H9 (cell line): ENCODE measurements around the gene SYP. TPM values are rescaled to one million over a fixed set of nuclear protein-coding genes. Genes with fewer than 3 reads are reported as not detected.

ENCODE experiments used
- DNase-seq: peaks from one replicate; pipeline ENCODE4 v3.0.0-alpha.2; 2017
- H2AFZ ChIP-seq: one replicate; pipeline ENCODE4 v1.6.1; 2013; ENCODE audit warnings: mild to moderate bottlenecking, low read length, control low read depth, moderate library complexity
- H2AK5ac ChIP-seq: 2 replicates; pipeline ENCODE4 v1.6.1; 2013; ENCODE audit warnings: low read length, control low read depth, mixed read lengths; ENCODE audit not compliant: insufficient read length
- H2BK120ac ChIP-seq: one replicate; pipeline ENCODE4 v1.6.1; 2013; ENCODE audit warnings: low read depth, mild to moderate bottlenecking, low read length, control low read depth, inconsistent platforms; ENCODE audit not compliant: poor library complexity, severe bottlenecking
- H2BK12ac ChIP-seq: 2 replicates; pipeline ENCODE4 v1.6.1; 2013; ENCODE audit warnings: low read length, control low read depth, mixed read lengths, low read depth; ENCODE audit not compliant: insufficient read length
- H2BK15ac ChIP-seq: 2 replicates; pipeline ENCODE4 v1.6.1; 2013; ENCODE audit warnings: low read depth, low read length, control low read depth
- H2BK20ac ChIP-seq: one replicate; pipeline ENCODE4 v1.6.1; 2013; ENCODE audit warnings: low read depth, mild to moderate bottlenecking, low read length, control low read depth, inconsistent platforms; ENCODE audit not compliant: poor library complexity, severe bottlenecking
- H2BK5ac ChIP-seq: 2 replicates; pipeline ENCODE4 v1.6.1; 2013; ENCODE audit warnings: low read length, control low read depth, mixed read lengths; ENCODE audit not compliant: insufficient read length
- H3K14ac ChIP-seq: 2 replicates; pipeline ENCODE4 v1.6.1; 2013; ENCODE audit warnings: low read length, control low read depth; ENCODE audit not compliant: insufficient read depth
- H3K18ac ChIP-seq: 2 replicates; pipeline ENCODE4 v1.6.1; 2013; ENCODE audit warnings: low read depth, mild to moderate bottlenecking, mixed read lengths, low read length, control low read depth; ENCODE audit not compliant: insufficient read length
- H3K23ac ChIP-seq: 2 replicates; pipeline ENCODE4 v1.6.1; 2013; ENCODE audit warnings: low read length, control low read depth, mixed read lengths, low read depth; ENCODE audit not compliant: insufficient read length
- H3K23me2 ChIP-seq: 2 replicates; pipeline ENCODE4 v1.6.1; 2013; ENCODE audit warnings: low read depth, mild to moderate bottlenecking, mixed read lengths, low read length, control low read depth; ENCODE audit not compliant: insufficient read length, poor library complexity, severe bottlenecking
- H3K27ac ChIP-seq: 2 replicates; pipeline ENCODE4 v1.5.1; 2013; ENCODE audit warnings: low read length, control low read depth, mixed read lengths, low read depth; ENCODE audit not compliant: insufficient read length
- H3K27me3 ChIP-seq: 2 replicates; pipeline ENCODE4 v1.6.1; 2013; ENCODE audit warnings: low read length, control low read depth, inconsistent platforms; ENCODE audit not compliant: insufficient read depth
- H3K4ac ChIP-seq: 2 replicates; pipeline ENCODE4 v1.6.1; 2013; ENCODE audit warnings: low read depth, mild to moderate bottlenecking, control low read depth, inconsistent platforms, low read length, moderate library complexity
- H3K4me1 ChIP-seq: 2 replicates; pipeline ENCODE4 v1.6.1; 2013; ENCODE audit warnings: low read length, control low read depth, inconsistent platforms; ENCODE audit not compliant: insufficient read depth
- H3K4me2 ChIP-seq: 2 replicates; pipeline ENCODE4 v1.6.1; 2013; ENCODE audit warnings: low read length, control low read depth, mixed read lengths; ENCODE audit not compliant: insufficient read length, insufficient read depth
- H3K56ac ChIP-seq: 2 replicates; pipeline ENCODE4 v1.6.1; 2013; ENCODE audit warnings: low read depth, mild to moderate bottlenecking, mixed read lengths, low read length, control low read depth; ENCODE audit not compliant: insufficient read length
- H3K79me1 ChIP-seq: 2 replicates; pipeline ENCODE4 v1.6.1; 2013; ENCODE audit warnings: low read depth, mild to moderate bottlenecking, moderate library complexity, low read length, control low read depth, inconsistent platforms; ENCODE audit not compliant: insufficient read depth, poor library complexity, severe bottlenecking
- H3K79me2 ChIP-seq: 2 replicates; pipeline ENCODE4 v1.6.1; 2013; ENCODE audit warnings: low read length, control low read depth, inconsistent platforms; ENCODE audit not compliant: insufficient read depth
- H3K9ac ChIP-seq: 2 replicates; pipeline ENCODE4 v1.6.1; 2013; ENCODE audit warnings: low read length, control low read depth, mixed read lengths; ENCODE audit not compliant: insufficient read length; ENCODE audit errors: extremely low read depth
- H3K9me3 ChIP-seq: one replicate; pipeline ENCODE4 v1.6.1; 2013; ENCODE audit warnings: low read depth, low read length, inconsistent platforms; ENCODE audit not compliant: control insufficient read depth
- H3T11ph ChIP-seq: one replicate; pipeline ENCODE4 v1.6.1; 2013; ENCODE audit warnings: mild to moderate bottlenecking, low read length, control low read depth, inconsistent platforms
- H4K20me1 ChIP-seq: one replicate; pipeline ENCODE4 v1.6.1; 2013; ENCODE audit not compliant: control insufficient read depth, insufficient read length, insufficient read depth
- H4K5ac ChIP-seq: 2 replicates; pipeline ENCODE4 v1.6.1; 2013; ENCODE audit warnings: low read depth, mild to moderate bottlenecking, mixed read lengths, low read length, control low read depth; ENCODE audit not compliant: insufficient read length
- H4K8ac ChIP-seq: replicated peaks from 2 replicates; pipeline ENCODE4 v1.6.1; 2013; ENCODE audit warnings: low read length, control low read depth, mixed read lengths, low read depth; ENCODE audit not compliant: insufficient read length
- H4K91ac ChIP-seq: 2 replicates; pipeline ENCODE4 v1.6.1; 2013; ENCODE audit warnings: low read depth, mild to moderate bottlenecking, moderate library complexity, mixed read lengths, low read length, control low read depth; ENCODE audit not compliant: insufficient read length
- H3K27ac Mint-ChIP-seq, 3 experiments: 2 replicates in 2 of 3; 3 replicates in 1 of 3; pipeline ENCODE4 v1.8.0; 2020 to 2021; ENCODE audit warnings: mixed read lengths in 3 of 3, mild to moderate bottlenecking in 1 of 3, moderate library complexity in 1 of 3
- H3K27me3 Mint-ChIP-seq: 2 replicates; pipeline ENCODE4 v1.8.0; 2021; ENCODE audit warnings: low read depth, mild to moderate bottlenecking, moderate library complexity, mixed read lengths
- H3K36me3 Mint-ChIP-seq, 3 experiments: 2 replicates in 2 of 3; 3 replicates in 1 of 3; pipeline ENCODE4 v1.8.0; 2020 to 2021; ENCODE audit warnings: low read depth in 3 of 3, mixed read lengths in 3 of 3; ENCODE audit not compliant: insufficient read depth in 1 of 3
- H3K4me1 Mint-ChIP-seq, 2 experiments: 2 replicates each; pipeline ENCODE4 v1.8.0; 2020; ENCODE audit warnings: mixed read lengths in 2 of 2
- H3K4me3 Mint-ChIP-seq, 2 experiments: 2 replicates in 1 of 2; 3 replicates in 1 of 2; pipeline ENCODE4 v1.8.0; 2020 to 2021; ENCODE audit warnings: mild to moderate bottlenecking in 2 of 2, mixed read lengths in 2 of 2, moderate library complexity in 1 of 2
- H3K9me3 Mint-ChIP-seq, 2 experiments: 2 replicates in 1 of 2; 3 replicates in 1 of 2; pipeline ENCODE4 v1.8.0; 2020; ENCODE audit warnings: mild to moderate bottlenecking in 2 of 2, mixed read lengths in 2 of 2, moderate library complexity in 1 of 2
- CTCF ChIP-seq: fragments of 200-600 bp; sonication (generic); conservative IDR thresholded peaks from 3 replicates; pipeline ENCODE4 v1.8.0; 2021; ENCODE audit warnings: antibody characterized with exemption, mild to moderate bottlenecking
- WGBS: extraction: QIAGEN DNeasy Blood & Tissue Kit; methylation state at CpG from one replicate; pipeline ENCODE4 v1.1.7; 2013; ENCODE audit warnings: missing lambda C conversion rate, low lambda C conversion rate, mixed read lengths; ENCODE audit not compliant: insufficient read length; ENCODE audit errors: extremely low coverage; 5-methylcytosine and 5-hydroxymethylcytosine counted together
- total RNA-seq: library from RNA; stranded (reverse); gene quantifications from 2 replicates; pipeline ENCODE4 v1.2.1, GENCODE V29; 2021

SYP gene
- total RNA-seq, 1 experiment from 2014 or later = 1.8 TPM

GRCh38 chrX:49237060-49237459 lies 37.1 kb upstream of the SYP start:
- no peak overlapping the region for H3K27ac ChIP-seq
- no peak overlapping the region for H4K91ac ChIP-seq
- H3K4me2 ChIP-seq = no peak overlapping the region
- H4K8ac ChIP-seq = no peak overlapping the region
- H4K5ac ChIP-seq = no peak overlapping the region
- H3K4me1 Mint-ChIP-seq = peaks cover 3 to 4% of the 10 kb centered on the region in 2 experiments; a peak in 3 of 4 replicates
- H3K23ac ChIP-seq = no peak overlapping the region
- H3K14ac ChIP-seq = no peak overlapping the region
- no peak overlapping the region for H2AK5ac ChIP-seq
- no peak overlapping the region for H3T11ph ChIP-seq
- no CpG with 5 or more reads among the region's 9 CpGs for WGBS
- H3K27ac Mint-ChIP-seq = no peak overlapping the region
- H3K27me3 Mint-ChIP-seq = peaks cover 1% of the 10 kb centered on the region; the same call in 1 of the 2 replicates
- no peak overlapping the region for H3K9ac ChIP-seq
- H3K79me2 ChIP-seq = no peaks in the 10 kb centered on the region
- H3K27me3 ChIP-seq = no peaks in the 10 kb centered on the region
- H4K20me1 ChIP-seq = no peaks in the 10 kb centered on the region
- H3K4ac ChIP-seq = no peak overlapping the region
- H2BK15ac ChIP-seq = no peak overlapping the region
- no peak overlapping the region for H2BK20ac ChIP-seq
- H3K4me1 ChIP-seq = no peaks in the 10 kb centered on the region
- no peak overlapping the region for H2BK5ac ChIP-seq
- no peak overlapping the region for H3K56ac ChIP-seq
- H3K9me3 ChIP-seq = peaks cover 22% of the 10 kb centered on the region
- H3K36me3 Mint-ChIP-seq = peaks cover 0 to 18% (median 0%) of the 10 kb centered on the region in 3 experiments; a peak in 3 of 7 replicates
- no peaks in the 10 kb centered on the region for H3K79me1 ChIP-seq
- H2AFZ ChIP-seq = no peak overlapping the region
- no peaks in the 10 kb centered on the region for H3K23me2 ChIP-seq
- no peak overlapping the region for H2BK12ac ChIP-seq
- peak overlapping the region in 1 of 2 experiments; percentile 25; a peak in 2 of 5 replicates for H3K4me3 Mint-ChIP-seq
- no peak for DNase-seq
- no peak overlapping the region for H2BK120ac ChIP-seq
- peaks cover 52 to 77% of the 10 kb centered on the region in 2 experiments for H3K9me3 Mint-ChIP-seq
- TF ChIP-seq CTCF = no peak
- no peak overlapping the region for H3K18ac ChIP-seq
